ENCODE results near the gene EXOSC5. TPM values are rescaled to one million over a fixed set of nuclear protein-coding genes. Genes with fewer than 3 reads are reported as not detected.

EXOSC5 gene
- total and polyA plus RNA-seq, 2 of the 13 experiments (the other 11 are each of a cell fraction or from before 2014, with no cell fraction given), result 24.1 to 26.5 TPM

- TF ChIP-seq, protein P1, sequence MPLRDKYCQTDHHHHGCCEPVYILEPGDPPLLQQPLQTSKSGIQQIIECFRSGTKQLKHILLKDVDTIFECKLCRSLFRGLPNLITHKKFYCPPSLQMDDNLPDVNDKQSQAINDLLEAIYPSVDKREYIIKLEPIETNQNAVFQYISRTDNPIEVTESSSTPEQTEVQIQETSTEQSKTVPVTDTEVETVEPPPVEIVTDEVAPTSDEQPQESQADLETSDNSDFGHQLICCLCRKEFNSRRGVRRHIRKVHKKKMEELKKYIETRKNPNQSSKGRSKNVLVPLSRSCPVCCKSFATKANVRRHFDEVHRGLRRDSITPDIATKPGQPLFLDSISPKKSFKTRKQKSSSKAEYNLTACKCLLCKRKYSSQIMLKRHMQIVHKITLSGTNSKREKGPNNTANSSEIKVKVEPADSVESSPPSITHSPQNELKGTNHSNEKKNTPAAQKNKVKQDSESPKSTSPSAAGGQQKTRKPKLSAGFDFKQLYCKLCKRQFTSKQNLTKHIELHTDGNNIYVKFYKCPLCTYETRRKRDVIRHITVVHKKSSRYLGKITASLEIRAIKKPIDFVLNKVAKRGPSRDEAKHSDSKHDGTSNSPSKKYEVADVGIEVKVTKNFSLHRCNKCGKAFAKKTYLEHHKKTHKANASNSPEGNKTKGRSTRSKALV (CRISPR knock-in tag; IDR thresholded peaks at IDR 0.05), result no peak
- TF ChIP-seq RFXAP (CRISPR knock-in tag; IDR thresholded peaks at IDR 0.05; ENCODE audit: borderline replicate concordance), result peak; percentile 56; the same call in 1 of the 2 replicates
- no peak for TF ChIP-seq EZH2 (conservative IDR thresholded peaks at IDR 0.05; ENCODE audit: low read depth, low read length)
- no peak for TF ChIP-seq IKZF1 (IDR thresholded peaks at IDR 0.05)
- no peak for TF ChIP-seq HDAC2 (CRISPR knock-in tag; IDR thresholded peaks at IDR 0.05)
- TF ChIP-seq ZMYM2 (CRISPR knock-in tag; IDR thresholded peaks at IDR 0.05), result no peak
- TF ChIP-seq RERE (CRISPR knock-in tag; IDR thresholded peaks at IDR 0.05; ENCODE audit: low read depth), result no peak
- TF ChIP-seq ZNF446 (CRISPR knock-in tag; IDR thresholded peaks at IDR 0.05), result peak; percentile 28; the same call in 1 of the 2 replicates
- no peak for TF ChIP-seq SRSF9 (IDR thresholded peaks at IDR 0.05; ENCODE audit: borderline replicate concordance, insufficient read depth, low read depth, low read length, poor library complexity, severe bottlenecking)
- no peak for TF ChIP-seq ZNF460 (CRISPR knock-in tag; IDR thresholded peaks at IDR 0.05; ENCODE audit: borderline replicate concordance)
- no peak for TF ChIP-seq ZSCAN25 (CRISPR knock-in tag; IDR thresholded peaks at IDR 0.05)
- no peak for TF ChIP-seq ZNF674 (CRISPR knock-in tag; IDR thresholded peaks at IDR 0.05; ENCODE audit: low read depth)
- TF ChIP-seq ZNF562 (CRISPR knock-in tag; IDR thresholded peaks at IDR 0.05; ENCODE audit: borderline replicate concordance), result no peak
- TF ChIP-seq ZSCAN21 (CRISPR knock-in tag; IDR thresholded peaks at IDR 0.05; ENCODE audit: borderline replicate concordance), result no peak; the same call in 1 of the 2 replicates
- TF ChIP-seq, protein P2, sequence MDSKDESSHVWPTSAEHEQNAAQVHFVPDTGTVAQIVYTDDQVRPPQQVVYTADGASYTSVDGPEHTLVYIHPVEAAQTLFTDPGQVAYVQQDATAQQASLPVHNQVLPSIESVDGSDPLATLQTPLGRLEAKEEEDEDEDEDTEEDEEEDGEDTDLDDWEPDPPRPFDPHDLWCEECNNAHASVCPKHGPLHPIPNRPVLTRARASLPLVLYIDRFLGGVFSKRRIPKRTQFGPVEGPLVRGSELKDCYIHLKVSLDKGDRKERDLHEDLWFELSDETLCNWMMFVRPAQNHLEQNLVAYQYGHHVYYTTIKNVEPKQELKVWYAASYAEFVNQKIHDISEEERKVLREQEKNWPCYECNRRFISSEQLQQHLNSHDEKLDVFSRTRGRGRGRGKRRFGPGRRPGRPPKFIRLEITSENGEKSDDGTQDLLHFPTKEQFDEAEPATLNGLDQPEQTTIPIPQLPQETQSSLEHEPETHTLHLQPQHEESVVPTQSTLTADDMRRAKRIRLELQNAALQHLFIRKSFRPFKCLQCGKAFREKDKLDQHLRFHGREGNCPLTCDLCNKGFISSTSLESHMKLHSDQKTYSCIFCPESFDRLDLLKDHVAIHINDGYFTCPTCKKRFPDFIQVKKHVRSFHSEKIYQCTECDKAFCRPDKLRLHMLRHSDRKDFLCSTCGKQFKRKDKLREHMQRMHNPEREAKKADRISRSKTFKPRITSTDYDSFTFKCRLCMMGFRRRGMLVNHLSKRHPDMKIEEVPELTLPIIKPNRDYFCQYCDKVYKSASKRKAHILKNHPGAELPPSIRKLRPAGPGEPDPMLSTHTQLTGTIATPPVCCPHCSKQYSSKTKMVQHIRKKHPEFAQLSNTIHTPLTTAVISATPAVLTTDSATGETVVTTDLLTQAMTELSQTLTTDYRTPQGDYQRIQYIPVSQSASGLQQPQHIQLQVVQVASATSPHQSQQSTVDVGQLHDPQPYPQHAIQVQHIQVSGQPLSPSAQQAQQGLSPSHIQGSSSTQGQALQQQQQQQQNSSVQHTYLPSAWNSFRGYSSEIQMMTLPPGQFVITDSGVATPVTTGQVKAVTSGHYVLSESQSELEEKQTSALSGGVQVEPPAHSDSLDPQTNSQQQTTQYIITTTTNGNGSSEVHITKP (CRISPR knock-in tag; IDR thresholded peaks at IDR 0.05; ENCODE audit: low read depth), result no peak
- TF ChIP-seq, protein P3, sequence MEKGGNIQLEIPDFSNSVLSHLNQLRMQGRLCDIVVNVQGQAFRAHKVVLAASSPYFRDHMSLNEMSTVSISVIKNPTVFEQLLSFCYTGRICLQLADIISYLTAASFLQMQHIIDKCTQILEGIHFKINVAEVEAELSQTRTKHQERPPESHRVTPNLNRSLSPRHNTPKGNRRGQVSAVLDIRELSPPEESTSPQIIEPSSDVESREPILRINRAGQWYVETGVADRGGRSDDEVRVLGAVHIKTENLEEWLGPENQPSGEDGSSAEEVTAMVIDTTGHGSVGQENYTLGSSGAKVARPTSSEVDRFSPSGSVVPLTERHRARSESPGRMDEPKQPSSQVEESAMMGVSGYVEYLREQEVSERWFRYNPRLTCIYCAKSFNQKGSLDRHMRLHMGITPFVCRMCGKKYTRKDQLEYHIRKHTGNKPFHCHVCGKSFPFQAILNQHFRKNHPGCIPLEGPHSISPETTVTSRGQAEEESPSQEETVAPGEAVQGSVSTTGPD (CRISPR knock-in tag; IDR thresholded peaks at IDR 0.05), result no peak
Observed at GRCh38 chr19:41352609-41353465, 44.3 kb downstream of the EXOSC5 start (continued).
